SH-SY5Y (cell line): ENCODE results near the gene PRCP.

ENCODE experiments used
- GATA2 ChIP-seq: IDR thresholded peaks from 2 replicates; pipeline ENCODE4 v1.6.1; 2011; ENCODE audit warnings: mild to moderate bottlenecking, low read depth, low read length
- GATA3 ChIP-seq: IDR thresholded peaks from 2 replicates; pipeline ENCODE4 v1.6.1; 2011; ENCODE audit warnings: low read depth, mild to moderate bottlenecking, low read length, moderate library complexity

GRCh38 chr11:82909015-82909640, 8.9 kb upstream of the PRCP start:
- TF ChIP-seq GATA2 = no peak
- TF ChIP-seq GATA3 = no peak
